ENCODE measurements around the gene SLC35B2.

- TF ChIP-seq CTCF (tag by site-specific recombination; IDR thresholded peaks at IDR 0.05) (peak; percentile 92), ZNF132 (tag by site-specific recombination; IDR thresholded peaks at IDR 0.05; ENCODE audit: borderline replicate concordance) (no peak), ZNF121 (tag by site-specific recombination; IDR thresholded peaks at IDR 0.05) (no peak), ZNF274 (IDR thresholded peaks at IDR 0.05; ENCODE audit: low read length) (no peak), ZNF274 (tag by site-specific recombination; IDR thresholded peaks at IDR 0.05; ENCODE audit: borderline replicate concordance) (no peak), OSR2 (tag by site-specific recombination; IDR thresholded peaks at IDR 0.05) (no peak), ELK4 (IDR thresholded peaks at IDR 0.05; ENCODE audit: borderline replicate concordance, low read depth, low read length) (no peak), REST (tag by site-specific recombination; IDR thresholded peaks at IDR 0.05) (no peak), ZFP37 (tag by site-specific recombination; IDR thresholded peaks at IDR 0.05) (no peak), ZNF37A (tag by site-specific recombination; IDR thresholded peaks at IDR 0.05) (no peak), PBX3 (CRISPR knock-in tag; IDR thresholded peaks at IDR 0.05) (no peak)
Measured at GRCh38 chr6:44221291-44221960, 35.9 kb downstream of the SLC35B2 start.

All from HEK293 (cell line).